ENCODE results near the gene SERPINA6.
"Not testable (repeated sequence)": the region's sequence is repeated elsewhere in the genome, so short reads cannot be mapped to it uniquely, and the experiment has no call there.

Gene SERPINA6

GRCh38 chr14:94290197-94290596, 32.9 kb downstream of the SERPINA6 start:
- no peak for DNase-seq

GRCh38 chr14:94288610-94289465, 34.3 kb downstream of the SERPINA6 start:
- no peak for DNase-seq

GRCh38 chr14:94285158-94285557, 38.0 kb downstream of the SERPINA6 start:
- DNase-seq = no peak

GRCh38 chr14:94284221-94284620, 38.9 kb downstream of the SERPINA6 start:
- peak; percentile 5 for DNase-seq

- DNase-seq = no peak
Observed at GRCh38 chr14:94282991-94283723, 40.0 kb downstream of the SERPINA6 start.

GRCh38 chr14:94278731-94279130, 44.4 kb downstream of the SERPINA6 start:
- DNase-seq = no peak

- DNase-seq = not testable (repeated sequence)
Observed at GRCh38 chr14:94276898-94277561, 46.1 kb downstream of the SERPINA6 start.

- DNase-seq = no peak
Observed at GRCh38 chr14:94269156-94269555, 54.0 kb downstream of the SERPINA6 start.

GRCh38 chr14:94268582-94268981, 54.6 kb downstream of the SERPINA6 start:
- DNase-seq = not testable (repeated sequence)

- DNase-seq = no peak
Observed at GRCh38 chr14:94267352-94267751, 55.8 kb downstream of the SERPINA6 start.

GRCh38 chr14:94264195-94264594, 58.9 kb downstream of the SERPINA6 start:
- DNase-seq = not testable (repeated sequence)

Measured in NCI-H82 (cell line).